Kidney glomerular epithelial cell (primary cell): ENCODE data around the gene LACTB.
A peak's percentile ranks its signal among the peaks of the same experiment; 100 is the strongest.

Source experiments
- DNase-seq: peaks from one replicate; lab custom pipeline; 2025; lab: John Stamatoyannopoulos, UW

The LACTB gene

DNA sequence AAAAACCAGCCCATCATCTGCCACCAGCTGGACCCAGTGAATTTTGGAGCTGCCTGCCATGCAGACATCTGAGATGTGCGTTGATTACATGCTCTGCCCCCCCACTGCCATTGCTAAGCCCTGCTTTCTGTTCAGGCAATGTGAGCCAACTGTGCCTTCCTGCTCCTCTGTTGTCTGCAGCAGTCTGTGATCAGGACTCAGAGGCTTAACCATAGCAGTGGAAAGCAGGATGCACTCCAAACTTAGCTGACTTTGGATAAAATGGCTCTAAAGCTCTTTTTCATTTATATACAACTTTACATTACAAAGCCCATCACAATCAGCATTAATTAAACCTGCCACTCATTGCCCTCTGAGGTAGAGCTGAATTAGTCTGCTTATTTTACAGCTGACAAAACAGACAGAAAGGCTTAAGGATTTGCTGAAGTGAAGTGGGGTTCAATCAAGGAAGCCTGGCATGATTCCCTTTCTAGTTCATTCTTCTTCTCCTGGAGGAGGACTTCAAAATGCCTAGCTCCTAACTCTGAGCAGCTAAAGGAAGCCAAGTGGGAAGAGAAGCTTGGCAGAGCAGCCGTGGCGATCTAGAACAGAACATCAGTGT is 51.3 kb downstream of the LACTB start:
- no peak for DNase-seq

DNA sequence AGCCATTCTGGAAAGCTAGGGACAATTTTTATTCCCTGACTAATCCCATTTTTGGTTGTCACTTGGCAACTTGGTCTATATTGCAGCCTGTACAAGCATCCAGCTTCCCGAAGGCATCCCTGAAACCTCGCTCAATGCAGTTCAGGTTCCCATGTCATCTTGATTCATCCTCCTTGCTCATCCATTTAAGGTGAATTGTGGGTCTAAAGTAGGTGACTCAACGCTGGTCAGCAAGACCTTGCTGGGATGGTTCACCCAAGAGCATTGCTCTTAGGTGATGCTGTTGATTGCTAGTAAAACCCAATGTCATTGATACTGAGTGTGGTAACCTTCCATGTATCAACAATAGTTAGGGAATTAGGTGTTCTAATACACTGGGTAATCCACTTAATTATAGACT is 54.6 kb downstream of the LACTB start:
- DNase-seq, result no peak

DNA sequence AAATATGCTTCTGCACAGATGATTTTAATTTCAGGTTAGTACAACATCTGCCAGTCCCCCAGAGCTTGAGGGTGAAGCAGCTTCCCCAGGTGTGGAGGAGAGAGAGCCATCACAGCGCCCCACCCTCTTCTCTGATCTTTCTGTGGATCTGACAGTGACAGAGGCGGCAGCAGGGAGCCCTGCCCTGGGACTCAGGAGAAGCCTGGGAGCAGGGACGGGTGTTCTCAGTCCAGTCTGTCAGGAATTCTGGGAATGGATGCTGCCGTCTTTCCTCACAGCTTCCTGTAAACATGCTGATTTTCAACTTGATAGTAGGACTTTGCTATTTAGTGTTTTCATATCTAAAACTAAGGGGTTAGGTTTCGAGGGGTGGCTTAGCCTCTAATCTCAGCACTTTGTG is 56.4 kb downstream of the LACTB start:
- no peak for DNase-seq

DNA sequence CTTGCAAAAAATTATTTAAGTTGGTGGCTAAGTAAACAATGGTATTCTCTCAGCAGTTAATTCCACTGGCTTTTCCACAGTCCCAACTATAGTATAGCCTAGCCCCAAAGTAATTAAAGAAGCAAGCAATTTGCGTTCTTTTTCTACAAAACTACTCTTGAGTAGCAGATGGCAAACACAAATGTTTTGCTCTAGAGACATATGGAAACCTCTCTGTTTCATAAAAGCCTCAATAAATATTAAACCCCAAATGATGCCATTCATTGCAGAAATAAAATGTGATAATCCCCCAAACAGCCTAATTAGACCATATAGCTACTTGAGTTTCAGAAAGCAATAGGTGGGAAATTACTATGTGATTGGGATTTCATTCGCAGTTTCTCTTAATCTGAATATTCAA is 59.1 kb downstream of the LACTB start:
- DNase-seq, result no peak

DNA sequence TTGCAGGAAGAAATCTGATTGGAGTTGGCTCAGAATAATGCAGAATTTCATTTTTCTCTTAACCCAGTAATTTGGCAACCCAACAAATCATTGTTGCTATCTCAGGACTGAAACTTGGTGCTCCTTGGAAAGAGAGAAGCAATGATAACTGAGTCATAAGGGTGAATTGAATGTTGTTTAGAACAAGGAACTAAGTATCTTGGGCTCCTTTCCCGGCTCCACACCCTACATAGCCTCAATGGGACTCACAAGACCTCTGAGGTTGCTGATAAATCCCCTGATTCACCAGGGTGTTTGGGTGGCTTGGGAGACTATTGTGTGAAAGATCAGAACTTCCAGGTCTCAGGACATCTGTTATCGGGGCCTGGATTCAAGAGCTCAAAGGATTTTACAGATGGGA is 60.0 kb downstream of the LACTB start:
- no peak for DNase-seq

DNA sequence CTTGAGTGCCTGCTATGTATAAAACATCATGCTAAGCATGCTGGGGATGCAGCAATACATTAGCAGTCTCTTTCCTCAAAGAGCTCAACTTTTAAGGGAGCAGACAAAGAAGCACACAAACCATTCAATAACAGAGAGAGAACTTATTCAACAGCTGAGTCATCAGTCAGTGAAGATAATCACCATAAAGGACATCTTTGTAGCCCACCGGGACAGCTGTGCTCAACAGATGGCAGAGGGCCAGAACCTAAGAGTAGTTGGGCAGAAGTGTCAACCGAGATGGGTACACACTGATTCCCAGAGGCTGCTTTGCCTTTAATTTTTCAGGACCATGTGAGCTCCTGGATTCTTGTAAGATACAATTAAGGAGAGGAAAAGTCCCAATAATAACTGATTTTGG is 63.5 kb downstream of the LACTB start:
- no peak for DNase-seq

DNA sequence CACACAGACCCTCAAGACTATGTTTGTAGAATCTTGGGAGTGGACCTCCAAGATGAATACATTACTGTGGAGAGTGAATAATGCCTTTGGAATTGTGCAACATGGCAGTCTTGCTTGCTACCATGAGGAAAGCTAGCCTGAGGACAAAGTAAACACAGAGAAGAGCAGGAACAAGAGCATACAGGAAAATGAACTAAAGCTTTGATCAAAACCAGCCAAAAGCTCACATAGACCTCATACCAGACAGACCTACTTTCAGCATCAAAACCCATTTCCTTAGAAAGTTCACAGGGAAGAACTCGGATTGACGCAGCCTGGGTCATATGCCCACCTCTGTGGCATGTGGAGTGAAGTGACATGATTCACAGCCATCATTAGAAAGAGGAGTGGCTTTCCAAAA is 64.4 kb downstream of the LACTB start:
- no peak for DNase-seq

DNA sequence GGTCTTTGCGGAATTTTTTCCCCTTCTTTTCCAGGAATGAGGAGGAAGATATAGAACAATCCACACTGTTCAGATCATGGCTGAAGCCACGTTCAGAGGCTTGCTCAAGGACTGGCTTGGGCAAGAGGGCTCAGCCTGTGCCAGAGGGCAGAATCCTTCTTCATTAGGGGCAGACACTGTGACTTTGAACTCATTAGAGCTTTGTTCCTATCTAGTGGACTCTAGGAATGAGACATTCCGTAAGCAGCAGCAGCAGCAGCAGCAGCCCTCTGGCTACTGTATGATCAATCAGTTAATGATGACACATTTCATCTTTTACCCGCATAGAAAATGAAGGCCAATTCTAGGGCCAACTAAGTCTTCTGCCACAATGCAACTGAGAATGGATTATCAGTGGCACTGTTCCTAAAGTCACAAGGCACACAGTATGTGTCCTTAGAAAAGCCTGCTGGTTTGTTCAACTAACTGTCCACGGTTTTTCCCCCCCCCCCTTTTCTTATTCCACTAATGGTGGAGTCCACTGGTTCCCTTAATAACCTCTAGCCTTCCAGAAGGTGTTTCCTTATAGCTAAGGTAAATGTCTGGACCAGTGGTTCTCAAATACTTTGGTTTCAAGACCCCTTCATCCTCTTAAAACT is 66.0 kb downstream of the LACTB start:
- DNase-seq, result no peak

DNA sequence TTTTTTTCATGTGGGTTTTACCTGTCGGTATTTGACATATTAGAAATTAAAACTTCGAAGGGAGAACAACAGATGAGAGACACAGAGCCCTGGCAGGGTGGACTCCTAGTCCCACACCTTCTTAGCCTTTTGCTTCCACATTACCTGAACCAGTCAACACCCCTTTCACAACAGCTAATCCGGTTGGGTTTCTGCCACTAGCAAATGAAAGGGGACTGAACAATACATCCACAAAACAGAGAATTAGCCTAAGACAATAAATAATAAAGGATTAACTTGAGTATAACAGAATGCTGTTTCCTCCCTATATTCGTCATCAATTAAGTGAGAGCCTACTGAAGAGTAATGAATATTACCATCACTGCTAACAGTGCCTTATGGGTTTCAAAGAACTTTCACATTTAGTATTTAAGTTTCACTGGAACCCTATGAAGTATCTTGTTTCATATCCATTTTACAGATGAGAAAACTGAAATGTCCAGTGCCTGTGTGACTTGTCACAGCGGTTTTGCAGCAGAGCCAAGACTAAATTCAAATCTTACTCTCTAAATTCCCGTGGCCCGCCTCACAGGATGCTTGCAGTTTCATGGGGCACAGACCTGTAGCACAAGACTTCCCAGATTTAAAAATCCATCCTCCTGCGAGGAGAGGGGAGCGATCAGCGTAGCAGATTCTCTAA is 66.7 kb downstream of the LACTB start:
- DNase-seq, result no peak

DNA sequence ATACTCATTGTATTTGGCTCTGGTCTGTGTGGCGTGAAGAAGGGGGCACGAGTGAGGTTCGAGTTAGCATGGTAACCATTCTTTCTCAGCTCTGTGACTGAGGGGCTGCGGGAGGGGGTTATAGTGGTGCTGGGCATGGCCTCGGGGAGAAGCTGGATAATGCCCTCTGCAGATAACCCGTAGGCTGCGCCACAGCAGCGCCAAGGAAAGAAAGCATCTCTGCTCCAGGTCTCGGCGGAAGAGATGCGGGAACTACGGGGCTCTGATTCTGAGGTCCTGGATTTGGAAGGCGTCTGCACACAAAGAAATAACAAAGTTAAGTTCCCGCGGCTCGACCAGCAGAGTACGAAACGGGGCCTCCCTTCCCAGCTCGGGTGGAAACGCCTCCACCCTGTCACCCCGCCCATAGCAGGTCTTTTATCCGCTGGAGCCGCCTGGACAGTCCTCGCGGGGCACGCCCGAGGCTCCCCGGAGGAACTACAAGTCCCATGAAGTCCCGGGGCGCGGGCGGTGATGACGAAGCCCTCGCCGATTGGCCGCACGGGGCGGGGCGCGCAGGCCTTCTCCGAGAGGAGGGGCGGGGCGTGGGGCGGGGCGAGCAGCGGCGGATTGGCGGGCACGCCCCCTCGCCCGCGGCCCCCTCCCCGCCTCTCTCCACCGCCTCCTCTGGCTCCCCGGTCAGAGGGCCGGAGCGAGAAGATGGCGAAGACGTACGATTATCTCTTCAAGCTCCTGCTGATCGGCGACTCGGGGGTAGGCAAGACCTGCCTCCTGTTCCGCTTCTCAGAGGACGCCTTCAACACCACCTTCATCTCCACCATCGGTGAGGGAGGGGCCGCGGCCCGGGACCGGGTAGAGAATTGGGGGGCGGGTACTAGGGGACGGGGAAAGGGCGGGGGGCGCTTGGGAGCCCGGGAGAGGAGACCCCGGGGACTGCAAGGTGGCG is 67.5 kb downstream of the LACTB start, which contains the start of gene RAB8B:
Gene RAB8B (plus strand): TSS at position 681 of the 946 bp plus-strand sequence. CDS start 19 bp downstream, at position 700.
- DNase-seq, result peak; percentile 92

DNA sequence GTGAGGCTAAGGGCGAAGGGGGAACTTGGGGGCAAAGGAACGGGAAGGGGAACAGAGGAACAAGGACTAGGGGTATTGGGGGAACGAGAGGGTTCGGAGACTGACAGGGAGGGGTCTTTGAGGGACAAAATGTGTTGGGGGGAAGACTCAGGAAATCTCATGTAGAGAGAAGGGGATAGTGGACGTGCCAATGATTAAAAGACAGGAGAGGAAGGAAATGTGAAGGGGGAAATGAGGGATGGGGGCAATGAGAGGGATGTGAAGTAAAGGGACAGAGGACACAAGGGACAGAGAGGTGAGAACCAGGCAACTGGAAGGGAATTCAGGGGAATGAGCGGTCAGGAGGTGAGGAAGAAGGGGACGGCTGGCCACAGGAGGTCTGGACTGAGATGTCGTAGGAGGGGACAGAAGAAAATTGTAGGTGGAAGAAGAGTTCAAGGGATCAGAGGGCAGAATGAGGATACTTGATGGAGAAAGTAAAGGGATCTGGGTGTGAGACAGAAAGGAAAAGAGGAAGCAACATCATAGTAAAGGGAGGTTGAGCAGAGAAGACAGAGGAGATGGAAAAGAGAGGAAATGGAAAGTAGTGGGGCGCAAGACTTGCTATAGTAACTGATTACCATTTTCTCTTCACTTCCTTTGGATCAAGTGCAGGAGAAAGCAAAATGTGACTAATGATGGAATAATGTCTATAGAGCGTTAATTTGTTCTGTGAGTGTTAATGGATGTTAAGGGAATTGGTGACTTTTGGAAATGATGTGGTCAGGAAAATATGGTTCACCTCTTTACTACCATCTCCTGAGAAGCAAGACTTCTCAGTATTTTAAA is 68.5 kb downstream of the LACTB start:
- no peak for DNase-seq

DNA sequence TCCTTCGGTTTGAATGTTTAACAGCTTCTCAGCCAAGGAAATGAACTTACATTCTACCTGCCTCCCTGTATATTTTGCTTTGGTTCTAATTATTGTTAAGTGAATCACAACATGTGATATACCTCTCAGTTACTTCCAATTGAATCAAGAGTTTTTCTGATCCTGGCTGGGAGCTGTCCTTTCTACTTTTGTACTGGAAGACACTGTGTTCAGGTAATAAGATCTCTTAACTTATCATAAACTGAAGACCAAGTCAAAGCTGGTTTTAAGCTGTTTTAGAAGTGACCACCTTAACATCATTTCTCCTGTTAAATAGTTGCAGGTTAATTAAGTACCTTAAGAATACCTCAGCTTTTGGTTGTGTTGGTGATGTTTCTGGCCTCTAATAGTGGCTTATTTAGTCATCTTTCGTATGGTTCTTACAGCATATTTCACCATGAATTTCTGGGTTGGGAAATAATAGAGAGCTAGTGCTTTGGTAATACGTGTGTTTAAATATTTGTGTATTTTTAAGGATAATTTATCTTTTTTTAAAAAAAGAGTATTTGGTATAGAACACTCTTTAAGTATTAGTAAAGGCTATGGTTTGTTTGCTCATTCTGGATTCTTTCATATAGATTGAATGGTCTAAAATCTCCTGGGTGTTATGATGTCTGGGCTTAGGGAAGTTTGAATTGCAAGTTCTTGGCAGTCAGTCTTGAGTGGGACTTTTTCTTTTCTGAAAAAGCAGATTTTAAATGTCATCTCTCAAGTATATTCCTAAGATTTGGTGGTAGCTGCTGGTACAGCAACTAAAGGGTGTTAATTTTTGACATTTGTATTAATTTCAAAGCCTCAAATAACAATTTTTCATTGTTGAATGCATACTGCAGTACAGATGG is 69.3 kb downstream of the LACTB start:
- peak; percentile 22 for DNase-seq
